Measurements from ENCODE around the gene LTN1.

LTN1 gene

DNA sequence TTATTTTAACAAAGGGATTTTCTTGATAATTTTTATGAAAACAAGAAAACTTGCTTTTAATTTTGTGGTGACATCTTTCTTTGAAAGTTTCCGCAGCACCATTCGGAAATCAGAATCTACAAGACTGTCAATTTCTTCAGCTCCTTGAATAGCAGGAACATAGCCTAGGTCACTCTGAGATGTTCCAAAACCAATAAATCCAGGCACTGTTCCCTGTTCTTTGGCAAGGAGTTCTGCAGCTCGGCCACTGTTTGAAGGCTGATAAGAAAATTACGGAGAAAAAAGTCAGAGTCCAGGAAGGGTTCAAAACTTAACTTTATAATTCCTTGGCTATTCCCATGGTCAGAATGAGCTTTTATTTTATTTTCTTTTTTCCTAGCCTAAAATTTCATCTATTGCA lies 6.0 kb downstream of the LTN1 start:
- H3K27ac ChIP-seq (ENCODE audit: low read depth in 2 of 2, low read length in 2 of 2) = no peak overlapping the region
- H3K4me1 ChIP-seq (ENCODE audit: control insufficient read depth in 2 of 2, insufficient read depth in 2 of 2, low read length in 2 of 2) = peaks cover 2 to 3% of the 10 kb centered on the region in 2 donors
- H3K4me3 ChIP-seq (ENCODE audit: low read length in 2 of 2) = no peak overlapping the region
- no peak overlapping the region for H3K9ac ChIP-seq (ENCODE audit: low read depth in 1 of 2, low read length in 2 of 2)
- H3K27me3 ChIP-seq (ENCODE audit: control insufficient read depth in 2 of 2, insufficient read depth in 2 of 2, low read length in 2 of 2) = no peaks in the 10 kb centered on the region
- H3K36me3 ChIP-seq (ENCODE audit: control insufficient read depth in 2 of 2, insufficient read depth in 2 of 2, low read length in 2 of 2) = peaks cover 28 to 30% of the 10 kb centered on the region in 2 donors
- no peaks in the 10 kb centered on the region for H3K9me3 ChIP-seq (ENCODE audit: control insufficient read depth in 2 of 2, low read length in 2 of 2)

GRCh38 chr21:28982637-28983036 lies 10.0 kb downstream of the LTN1 start:
- Histone ChIP-seq H3K27ac (ENCODE audit: low read depth in 2 of 2, low read length in 2 of 2) (no peak overlapping the region), H3K27me3 (ENCODE audit: control insufficient read depth in 2 of 2, insufficient read depth in 2 of 2, low read length in 2 of 2) (no peaks in the 10 kb centered on the region), H3K9me3 (ENCODE audit: control insufficient read depth in 2 of 2, low read length in 2 of 2) (no peaks in the 10 kb centered on the region), H3K4me3 (ENCODE audit: low read length in 2 of 2) (no peak overlapping the region), H3K4me1 (ENCODE audit: control insufficient read depth in 2 of 2, insufficient read depth in 2 of 2, low read length in 2 of 2) (no peaks in the 10 kb centered on the region), H3K36me3 (ENCODE audit: control insufficient read depth in 2 of 2, insufficient read depth in 2 of 2, low read length in 2 of 2) (peaks cover 40 to 61% of the 10 kb centered on the region in 2 donors), H3K9ac (ENCODE audit: low read depth in 1 of 2, low read length in 2 of 2) (no peak overlapping the region)

DNA sequence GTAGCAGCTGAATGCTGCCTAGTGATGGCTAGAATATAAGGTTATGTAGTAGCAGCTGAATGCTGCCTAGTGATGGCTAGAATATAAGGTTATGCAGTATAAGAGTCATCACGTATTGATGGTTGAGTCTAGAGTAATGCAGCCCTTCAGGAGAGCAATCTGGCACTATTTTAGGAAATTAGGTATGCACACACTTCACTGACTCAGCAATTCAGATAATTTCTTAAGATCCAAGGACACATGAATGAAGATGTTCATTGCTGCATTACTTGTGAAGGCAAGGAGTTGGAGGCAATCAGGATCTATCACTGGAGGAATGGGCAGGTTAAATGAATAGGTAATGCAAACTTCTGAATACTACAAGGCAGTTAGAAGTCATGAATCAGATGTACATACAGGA lies 13.6 kb downstream of the LTN1 start:
- Histone ChIP-seq H3K4me1 (ENCODE audit: control insufficient read depth in 2 of 2, insufficient read depth in 2 of 2, low read length in 2 of 2) (no peaks in the 10 kb centered on the region), H3K4me3 (ENCODE audit: low read length in 2 of 2) (no peak overlapping the region), H3K27ac (ENCODE audit: low read depth in 2 of 2, low read length in 2 of 2) (no peak overlapping the region), H3K27me3 (ENCODE audit: control insufficient read depth in 2 of 2, insufficient read depth in 2 of 2, low read length in 2 of 2) (no peaks in the 10 kb centered on the region), H3K36me3 (ENCODE audit: control insufficient read depth in 2 of 2, insufficient read depth in 2 of 2, low read length in 2 of 2) (peaks cover 44 to 60% of the 10 kb centered on the region in 2 donors), H3K9ac (ENCODE audit: low read depth in 1 of 2, low read length in 2 of 2) (no peak overlapping the region), H3K9me3 (ENCODE audit: control insufficient read depth in 2 of 2, low read length in 2 of 2) (no peaks in the 10 kb centered on the region)

DNA sequence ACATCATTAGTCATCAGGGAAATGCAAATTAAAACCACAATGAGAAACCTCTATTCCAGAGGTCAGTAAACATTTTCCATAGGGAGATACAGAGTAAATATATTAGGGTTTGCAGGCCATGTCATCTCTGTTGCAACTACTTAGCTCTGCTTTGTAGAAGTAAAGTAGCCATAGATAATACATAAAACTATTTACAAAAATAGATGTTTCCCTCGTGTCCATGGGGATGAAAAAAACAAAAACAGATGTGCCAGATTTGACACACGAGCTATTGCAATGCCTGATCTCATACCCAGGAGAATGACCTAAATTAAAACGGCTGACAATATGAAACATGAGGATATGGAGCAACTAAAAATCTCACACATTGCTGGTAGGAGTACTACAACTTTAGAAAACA lies 17.3 kb downstream of the LTN1 start:
- H3K9ac ChIP-seq (ENCODE audit: low read depth in 1 of 2, low read length in 2 of 2) = no peak overlapping the region
- H3K27ac ChIP-seq (ENCODE audit: low read depth in 2 of 2, low read length in 2 of 2) = no peak overlapping the region
- H3K36me3 ChIP-seq (ENCODE audit: control insufficient read depth in 2 of 2, insufficient read depth in 2 of 2, low read length in 2 of 2) = peaks cover 31 to 38% of the 10 kb centered on the region in 2 donors
- no peaks in the 10 kb centered on the region for H3K9me3 ChIP-seq (ENCODE audit: control insufficient read depth in 2 of 2, low read length in 2 of 2)
- no peak overlapping the region for H3K4me3 ChIP-seq (ENCODE audit: low read length in 2 of 2)
- H3K4me1 ChIP-seq (ENCODE audit: control insufficient read depth in 2 of 2, insufficient read depth in 2 of 2, low read length in 2 of 2) = no peaks in the 10 kb centered on the region
- H3K27me3 ChIP-seq (ENCODE audit: control insufficient read depth in 2 of 2, insufficient read depth in 2 of 2, low read length in 2 of 2) = no peaks in the 10 kb centered on the region

DNA sequence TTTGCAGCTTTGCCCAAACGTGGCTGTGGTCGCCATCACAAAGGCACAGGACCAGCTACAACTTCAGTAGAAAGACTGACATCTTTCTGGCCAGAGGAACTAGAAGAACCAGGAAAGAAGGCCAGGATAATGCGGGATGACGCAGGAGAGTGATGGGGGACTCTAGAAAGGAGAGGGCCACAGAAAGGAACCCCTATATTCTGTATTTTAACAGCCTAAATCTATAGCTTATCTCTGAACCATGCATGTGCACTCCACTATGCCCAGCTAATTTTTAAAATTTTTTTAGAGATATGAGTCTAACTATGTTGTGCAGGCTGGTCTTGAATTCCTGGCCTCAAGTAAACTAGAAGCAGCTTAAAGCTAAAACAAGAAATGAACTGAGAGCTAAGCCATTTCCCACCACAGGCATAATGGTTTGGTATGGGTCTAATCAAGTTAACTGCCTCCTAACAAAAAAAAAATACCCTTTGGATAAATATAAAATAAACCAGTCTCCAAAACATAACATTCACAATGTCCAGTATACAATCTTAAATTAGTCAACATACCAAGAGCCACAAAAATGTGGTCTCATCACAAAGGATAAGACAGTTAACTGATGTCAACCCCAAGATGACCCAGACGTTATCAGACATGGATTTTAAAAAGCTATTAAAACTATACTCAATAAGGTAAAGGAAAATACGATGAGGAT lies 18.0 kb downstream of the LTN1 start:
- Histone ChIP-seq H3K4me3 (ENCODE audit: low read length in 2 of 2) (no peak overlapping the region), H3K27me3 (ENCODE audit: control insufficient read depth in 2 of 2, insufficient read depth in 2 of 2, low read length in 2 of 2) (no peaks in the 10 kb centered on the region), H3K9me3 (ENCODE audit: control insufficient read depth in 2 of 2, low read length in 2 of 2) (no peaks in the 10 kb centered on the region), H3K36me3 (ENCODE audit: control insufficient read depth in 2 of 2, insufficient read depth in 2 of 2, low read length in 2 of 2) (peaks cover 36 to 40% of the 10 kb centered on the region in 2 donors), H3K4me1 (ENCODE audit: control insufficient read depth in 2 of 2, insufficient read depth in 2 of 2, low read length in 2 of 2) (no peaks in the 10 kb centered on the region), H3K9ac (ENCODE audit: low read depth in 1 of 2, low read length in 2 of 2) (no peak overlapping the region), H3K27ac (ENCODE audit: low read depth in 2 of 2, low read length in 2 of 2) (no peak overlapping the region)

DNA sequence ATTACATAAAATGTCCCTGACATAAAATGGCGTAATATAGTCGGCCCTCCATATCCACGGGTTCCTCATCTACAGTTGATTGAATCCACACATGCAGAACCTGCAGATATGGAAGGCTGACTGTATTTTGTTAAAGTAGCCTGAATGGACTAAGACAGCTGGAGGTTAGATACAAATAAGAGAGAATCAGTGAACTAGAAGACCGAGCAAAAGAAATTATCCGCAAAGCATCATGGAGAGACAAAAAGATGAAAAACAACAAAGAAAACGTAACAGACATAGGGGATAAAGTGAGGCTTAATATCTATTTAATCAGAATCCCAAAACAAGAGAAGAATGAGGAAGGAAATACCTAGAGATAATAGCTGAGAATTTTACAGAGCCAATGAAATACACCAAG lies 20.3 kb downstream of the LTN1 start:
- peaks cover 39 to 43% of the 10 kb centered on the region in 2 donors for H3K36me3 ChIP-seq (ENCODE audit: control insufficient read depth in 2 of 2, insufficient read depth in 2 of 2, low read length in 2 of 2)
- no peak overlapping the region for H3K9ac ChIP-seq (ENCODE audit: low read depth in 1 of 2, low read length in 2 of 2)
- H3K27me3 ChIP-seq (ENCODE audit: control insufficient read depth in 2 of 2, insufficient read depth in 2 of 2, low read length in 2 of 2) = no peaks in the 10 kb centered on the region
- no peak overlapping the region for H3K4me3 ChIP-seq (ENCODE audit: low read length in 2 of 2)
- H3K4me1 ChIP-seq (ENCODE audit: control insufficient read depth in 2 of 2, insufficient read depth in 2 of 2, low read length in 2 of 2) = no peaks in the 10 kb centered on the region
- H3K9me3 ChIP-seq (ENCODE audit: control insufficient read depth in 2 of 2, low read length in 2 of 2) = no peaks in the 10 kb centered on the region
- H3K27ac ChIP-seq (ENCODE audit: low read depth in 2 of 2, low read length in 2 of 2) = no peak overlapping the region

DNA sequence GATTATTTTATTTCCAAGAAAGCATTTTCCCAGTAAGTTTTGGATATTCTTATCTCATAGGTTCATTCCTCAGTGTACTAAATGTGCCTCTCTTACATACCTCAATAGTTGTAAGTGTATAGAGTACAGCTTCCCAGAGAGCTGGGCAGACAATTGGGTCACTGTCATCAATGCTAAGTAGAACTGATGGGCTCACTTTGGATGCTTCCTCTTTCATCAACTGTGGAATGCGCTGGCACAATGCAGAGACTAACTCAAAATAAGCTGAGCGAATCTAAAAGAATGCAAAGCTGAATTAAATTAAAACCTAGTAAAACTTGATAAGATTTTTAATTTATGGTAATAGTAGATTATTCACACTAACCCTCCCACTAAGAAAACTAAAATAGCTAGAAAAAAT lies 21.5 kb downstream of the LTN1 start:
- Histone ChIP-seq H3K9ac (ENCODE audit: low read depth in 1 of 2, low read length in 2 of 2) (no peak overlapping the region), H3K36me3 (ENCODE audit: control insufficient read depth in 2 of 2, insufficient read depth in 2 of 2, low read length in 2 of 2) (peaks cover 51 to 52% of the 10 kb centered on the region in 2 donors), H3K9me3 (ENCODE audit: control insufficient read depth in 2 of 2, low read length in 2 of 2) (no peaks in the 10 kb centered on the region), H3K27me3 (ENCODE audit: control insufficient read depth in 2 of 2, insufficient read depth in 2 of 2, low read length in 2 of 2) (no peaks in the 10 kb centered on the region), H3K4me3 (ENCODE audit: low read length in 2 of 2) (no peak overlapping the region), H3K4me1 (ENCODE audit: control insufficient read depth in 2 of 2, insufficient read depth in 2 of 2, low read length in 2 of 2) (no peaks in the 10 kb centered on the region), H3K27ac (ENCODE audit: low read depth in 2 of 2, low read length in 2 of 2) (no peak overlapping the region)

GRCh38 chr21:28963831-28964230 lies 28.8 kb downstream of the LTN1 start:
- Histone ChIP-seq H3K9me3 (ENCODE audit: control insufficient read depth in 2 of 2, low read length in 2 of 2) (no peaks in the 10 kb centered on the region), H3K36me3 (ENCODE audit: control insufficient read depth in 2 of 2, insufficient read depth in 2 of 2, low read length in 2 of 2) (peaks cover 63 to 68% of the 10 kb centered on the region in 2 donors), H3K27me3 (ENCODE audit: control insufficient read depth in 2 of 2, insufficient read depth in 2 of 2, low read length in 2 of 2) (no peaks in the 10 kb centered on the region), H3K4me1 (ENCODE audit: control insufficient read depth in 2 of 2, insufficient read depth in 2 of 2, low read length in 2 of 2) (no peaks in the 10 kb centered on the region), H3K9ac (ENCODE audit: low read depth in 1 of 2, low read length in 2 of 2) (no peak overlapping the region), H3K4me3 (ENCODE audit: low read length in 2 of 2) (no peak overlapping the region), H3K27ac (ENCODE audit: low read depth in 2 of 2, low read length in 2 of 2) (no peak overlapping the region)

GRCh38 chr21:28962465-28962864 lies 30.2 kb downstream of the LTN1 start:
- no peak overlapping the region for H3K4me3 ChIP-seq (ENCODE audit: low read length in 2 of 2)
- no peak overlapping the region for H3K27ac ChIP-seq (ENCODE audit: low read depth in 2 of 2, low read length in 2 of 2)
- H3K4me1 ChIP-seq (ENCODE audit: control insufficient read depth in 2 of 2, insufficient read depth in 2 of 2, low read length in 2 of 2) = no peaks in the 10 kb centered on the region
- no peaks in the 10 kb centered on the region for H3K9me3 ChIP-seq (ENCODE audit: control insufficient read depth in 2 of 2, low read length in 2 of 2)
- no peaks in the 10 kb centered on the region for H3K27me3 ChIP-seq (ENCODE audit: control insufficient read depth in 2 of 2, insufficient read depth in 2 of 2, low read length in 2 of 2)
- H3K36me3 ChIP-seq (ENCODE audit: control insufficient read depth in 2 of 2, insufficient read depth in 2 of 2, low read length in 2 of 2) = peaks cover 57 to 66% of the 10 kb centered on the region in 2 donors
- H3K9ac ChIP-seq (ENCODE audit: low read depth in 1 of 2, low read length in 2 of 2) = no peak overlapping the region

GRCh38 chr21:28961927-28962326 lies 30.8 kb downstream of the LTN1 start:
- Histone ChIP-seq H3K9ac (ENCODE audit: low read depth in 1 of 2, low read length in 2 of 2) (no peak overlapping the region), H3K36me3 (ENCODE audit: control insufficient read depth in 2 of 2, insufficient read depth in 2 of 2, low read length in 2 of 2) (peaks cover 52 to 64% of the 10 kb centered on the region in 2 donors), H3K4me1 (ENCODE audit: control insufficient read depth in 2 of 2, insufficient read depth in 2 of 2, low read length in 2 of 2) (no peaks in the 10 kb centered on the region)

More at GRCh38 chr21:28961927-28962326, 30.8 kb downstream of the LTN1 start:
- no peaks in the 10 kb centered on the region for H3K27me3 ChIP-seq (ENCODE audit: control insufficient read depth in 2 of 2, insufficient read depth in 2 of 2, low read length in 2 of 2)
- H3K9me3 ChIP-seq (ENCODE audit: control insufficient read depth in 2 of 2, low read length in 2 of 2) = no peaks in the 10 kb centered on the region
- no peak overlapping the region for H3K27ac ChIP-seq (ENCODE audit: low read depth in 2 of 2, low read length in 2 of 2)
- H3K4me3 ChIP-seq (ENCODE audit: low read length in 2 of 2) = no peak overlapping the region

All from mucosa of rectum (tissue), 2 donors.